HG03432 (cell line): ENCODE data around the gene BTBD18.

Experiments used
- ATAC-seq: cut with Tn5 transposase; IDR thresholded peaks from one replicate; pipeline ENCODE4 v1.9.1; 2021; ENCODE audit warnings: mild to moderate bottlenecking, moderate library complexity; ENCODE audit not compliant: unreplicated experiment

The BTBD18 gene, protein sequence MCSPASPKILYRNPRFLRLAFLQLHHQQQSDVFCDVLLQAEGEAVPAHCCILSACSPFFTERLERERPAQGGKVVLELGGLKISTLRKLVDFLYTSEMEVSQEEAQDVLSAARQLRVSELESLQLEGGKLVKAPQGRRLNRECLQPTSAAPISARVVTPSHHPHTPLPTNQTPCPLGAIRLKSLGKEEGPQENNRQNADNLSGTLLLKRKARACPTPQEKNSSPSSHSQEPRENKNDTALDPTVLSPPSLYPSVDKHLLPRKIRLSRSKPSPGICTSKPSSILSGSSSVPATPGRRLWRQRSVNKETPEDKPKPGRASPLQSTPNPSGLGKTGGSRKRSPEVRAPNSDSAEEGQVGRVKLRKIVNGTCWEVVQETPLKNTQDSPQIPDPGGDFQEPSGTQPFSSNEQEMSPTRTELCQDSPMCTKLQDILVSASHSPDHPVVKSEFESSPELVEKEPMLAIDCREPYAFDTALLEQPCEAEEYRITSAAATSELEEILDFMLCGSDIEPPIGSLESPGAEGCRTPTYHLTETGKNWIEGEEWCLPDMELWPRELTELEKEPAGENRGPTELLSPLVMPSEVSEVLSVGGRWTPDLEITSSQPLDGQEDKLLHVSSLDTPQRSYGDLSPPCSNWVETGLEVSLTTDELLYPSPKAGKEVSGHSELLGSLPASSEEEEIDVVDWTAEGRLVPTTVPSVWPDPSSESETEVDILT

DNA sequence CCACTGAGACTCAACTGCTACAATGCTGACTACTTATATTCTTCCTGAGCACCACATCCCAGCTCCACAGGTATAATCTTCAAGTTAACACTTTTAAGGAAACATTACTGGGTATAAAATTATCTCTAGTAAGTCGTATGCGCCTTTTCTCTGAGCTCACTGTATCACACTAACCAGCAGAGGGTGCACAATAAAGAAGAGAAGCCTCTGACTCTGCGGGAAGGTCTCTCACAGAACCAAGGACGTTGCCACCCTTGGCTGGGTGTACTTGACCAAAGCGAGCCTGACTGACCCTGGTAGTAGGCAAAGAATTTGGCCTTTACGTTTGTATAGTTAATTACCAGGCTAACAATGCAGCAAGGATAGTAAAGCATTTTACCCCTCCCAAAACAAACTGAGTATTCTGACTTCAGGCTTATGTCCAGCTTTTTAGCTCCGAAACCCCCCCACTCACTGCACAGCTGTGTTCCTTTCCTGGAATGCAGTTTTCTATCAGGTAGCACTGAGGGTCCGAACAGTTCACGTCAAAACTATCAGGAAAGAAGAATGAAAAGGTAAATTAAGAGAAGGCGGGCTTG, at the start of gene BTBD18:
Gene BTBD18, minus strand, starts transcription at position 144 of the 578 bp plus-strand sequence. CDS start 631 bp downstream, outside the sequence.
- peak; percentile 44 for ATAC-seq

DNA sequence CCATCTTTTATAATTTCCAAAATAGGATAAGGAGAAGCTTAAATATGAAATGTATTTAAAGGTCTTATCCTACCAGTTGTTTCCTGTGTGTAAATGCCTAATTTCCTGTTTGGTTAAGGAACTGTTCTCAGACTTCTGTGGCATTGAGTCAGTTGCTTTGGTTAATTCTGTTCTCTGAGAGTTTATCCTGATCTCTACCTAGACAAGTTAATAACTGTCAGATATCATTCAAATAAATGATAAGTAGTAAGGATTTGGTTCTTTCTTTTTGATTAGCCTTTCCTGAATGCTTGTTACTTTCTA, 49.5 kb upstream of the BTBD18 start:
- ATAC-seq = no peak

DNA sequence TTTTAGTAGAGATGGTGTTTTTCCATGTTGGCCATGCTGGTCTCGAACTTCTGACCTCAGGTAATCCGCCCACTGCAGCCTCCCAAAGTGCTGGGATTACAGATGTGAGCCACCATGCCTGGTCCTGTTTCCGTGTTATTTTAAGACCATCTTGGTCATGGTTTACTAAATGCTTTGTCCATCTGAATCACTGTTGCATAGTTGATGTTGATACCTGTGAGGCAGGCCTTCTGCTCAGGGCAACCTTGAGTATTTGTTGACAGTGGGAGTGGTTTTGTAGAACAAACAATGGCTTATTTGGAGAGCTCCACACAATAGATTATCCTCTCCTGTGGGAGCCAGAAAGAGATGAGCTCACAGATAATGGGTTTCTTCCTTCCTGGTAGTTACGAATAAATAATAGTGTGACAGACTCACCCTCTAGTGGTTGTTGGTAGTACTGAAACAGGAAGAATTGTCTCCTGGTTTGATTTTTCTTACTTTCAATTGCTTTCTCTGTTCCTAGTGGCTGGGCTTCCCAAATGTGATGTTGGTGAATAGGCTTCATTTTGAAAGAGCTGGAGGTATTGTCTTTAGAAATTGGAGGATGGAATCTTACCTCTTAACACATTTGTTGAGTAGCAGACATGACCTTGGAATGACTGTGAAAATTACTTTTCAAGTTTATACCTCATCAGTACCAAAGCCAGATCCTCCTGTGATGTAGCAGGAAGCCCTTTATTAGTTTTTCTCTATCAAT, 49.0 kb upstream of the BTBD18 start:
- ATAC-seq = peak; percentile 91

DNA sequence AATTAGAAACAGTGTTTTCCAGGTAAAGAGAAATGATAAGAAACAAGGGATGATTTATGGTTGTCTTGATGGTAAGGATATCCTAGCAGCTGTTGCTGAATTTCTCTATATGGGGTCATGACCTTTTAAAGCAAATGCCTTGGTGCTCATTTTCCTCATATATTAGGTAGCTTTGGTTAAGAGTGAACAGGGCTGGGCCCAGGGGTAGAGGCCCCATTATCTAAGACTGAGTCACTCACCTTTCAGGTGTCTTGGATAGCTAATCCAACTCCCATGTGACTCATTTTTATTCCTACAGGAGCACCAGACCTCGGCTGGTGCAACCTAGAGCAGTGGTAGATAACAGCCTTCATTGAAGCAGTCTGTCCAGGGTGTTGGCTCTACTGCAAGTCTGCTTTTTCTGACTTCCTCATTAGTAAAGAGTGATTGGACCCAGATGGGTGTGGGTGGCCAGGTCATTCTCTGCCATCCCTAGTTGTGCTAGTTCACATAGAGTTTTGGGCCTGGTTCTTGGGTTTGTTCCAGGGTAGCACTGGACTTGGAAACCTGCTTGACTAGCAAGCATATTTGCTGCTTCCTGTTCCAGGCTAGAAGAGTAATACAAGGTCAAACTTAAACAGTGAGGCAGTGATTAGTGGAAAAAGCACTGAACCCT, 47.4 kb upstream of the BTBD18 start:
- ATAC-seq = no peak

DNA sequence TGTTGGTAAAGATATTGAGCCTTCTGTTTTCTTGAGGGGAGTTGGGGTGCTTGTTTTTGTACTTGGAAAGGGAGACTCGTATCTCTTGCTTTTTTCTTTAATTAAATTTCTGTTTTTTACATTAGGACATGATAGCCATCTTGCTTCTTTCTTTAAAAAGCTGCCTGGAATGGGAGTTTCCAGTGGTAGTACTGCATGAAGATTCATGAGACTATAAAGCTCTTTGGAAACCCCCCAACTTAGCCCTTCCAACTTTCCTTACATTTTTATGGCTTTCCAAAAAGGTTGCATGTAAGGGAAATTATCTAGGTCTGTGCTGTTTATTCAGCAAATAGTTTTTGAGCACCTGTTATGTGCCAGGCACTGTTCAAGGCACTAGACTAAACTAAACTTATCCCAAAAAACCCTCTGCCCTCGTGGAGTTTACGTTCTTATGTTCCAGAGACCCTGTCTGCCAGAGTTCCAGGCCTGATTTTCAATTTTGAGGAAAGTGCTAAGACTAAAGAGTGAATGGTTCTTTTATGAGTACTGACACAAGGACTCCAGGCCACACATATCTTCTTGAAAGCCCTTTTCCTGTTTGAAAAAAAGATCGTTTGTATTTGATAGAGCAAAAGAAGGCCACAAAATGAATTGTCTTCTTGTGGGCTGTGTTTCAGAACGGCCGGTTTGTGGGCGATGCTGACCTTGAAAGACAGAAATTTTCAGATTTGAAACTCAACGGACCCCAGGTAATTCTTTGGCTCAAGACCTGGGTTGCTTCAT, 41.9 kb upstream of the BTBD18 start:
- no peak for ATAC-seq

DNA sequence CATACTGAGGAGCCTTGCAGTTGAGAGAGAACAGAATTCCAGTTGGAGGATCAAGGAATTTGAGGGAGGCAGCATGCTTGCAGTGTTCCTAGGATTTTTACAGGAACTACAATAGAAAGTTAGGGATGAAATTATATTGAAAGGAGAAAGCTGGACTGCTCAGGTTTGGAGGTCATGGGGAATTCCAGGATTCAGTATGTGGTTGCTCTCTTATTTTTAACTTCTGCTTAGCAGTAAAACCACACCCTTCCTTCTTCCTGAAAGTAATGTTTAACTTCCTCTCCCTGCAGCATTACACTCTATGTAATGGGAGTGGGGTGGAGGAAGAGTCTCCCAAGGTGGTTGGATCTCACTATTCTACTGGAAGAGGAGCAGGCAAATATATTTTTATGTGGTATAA, 41.3 kb upstream of the BTBD18 start:
- ATAC-seq = peak; percentile 31

DNA sequence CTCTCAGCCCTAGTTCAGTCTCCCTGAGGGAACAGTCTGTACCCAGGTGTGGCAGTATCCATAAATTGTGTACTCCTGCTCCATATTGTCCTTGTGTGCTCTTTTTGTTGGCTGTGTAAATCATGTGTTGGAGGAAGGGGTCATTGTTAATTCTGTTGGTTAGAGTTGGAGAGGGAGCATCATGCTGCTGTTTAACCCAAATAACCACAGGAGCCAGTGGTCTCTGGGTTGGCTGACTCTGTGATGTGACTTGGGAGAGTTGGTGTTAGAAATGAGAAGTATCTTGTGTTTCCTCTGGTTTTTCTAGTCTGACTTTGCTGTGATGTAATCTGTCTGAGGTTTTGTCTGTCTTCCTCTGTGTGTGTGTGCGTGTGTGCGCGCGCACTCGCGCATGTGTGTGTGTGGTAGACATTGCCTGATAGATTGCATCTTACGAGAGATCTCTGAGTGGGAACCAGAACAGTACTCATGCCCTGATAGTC, 40.5 kb upstream of the BTBD18 start:
- peak; percentile 82 for ATAC-seq

DNA sequence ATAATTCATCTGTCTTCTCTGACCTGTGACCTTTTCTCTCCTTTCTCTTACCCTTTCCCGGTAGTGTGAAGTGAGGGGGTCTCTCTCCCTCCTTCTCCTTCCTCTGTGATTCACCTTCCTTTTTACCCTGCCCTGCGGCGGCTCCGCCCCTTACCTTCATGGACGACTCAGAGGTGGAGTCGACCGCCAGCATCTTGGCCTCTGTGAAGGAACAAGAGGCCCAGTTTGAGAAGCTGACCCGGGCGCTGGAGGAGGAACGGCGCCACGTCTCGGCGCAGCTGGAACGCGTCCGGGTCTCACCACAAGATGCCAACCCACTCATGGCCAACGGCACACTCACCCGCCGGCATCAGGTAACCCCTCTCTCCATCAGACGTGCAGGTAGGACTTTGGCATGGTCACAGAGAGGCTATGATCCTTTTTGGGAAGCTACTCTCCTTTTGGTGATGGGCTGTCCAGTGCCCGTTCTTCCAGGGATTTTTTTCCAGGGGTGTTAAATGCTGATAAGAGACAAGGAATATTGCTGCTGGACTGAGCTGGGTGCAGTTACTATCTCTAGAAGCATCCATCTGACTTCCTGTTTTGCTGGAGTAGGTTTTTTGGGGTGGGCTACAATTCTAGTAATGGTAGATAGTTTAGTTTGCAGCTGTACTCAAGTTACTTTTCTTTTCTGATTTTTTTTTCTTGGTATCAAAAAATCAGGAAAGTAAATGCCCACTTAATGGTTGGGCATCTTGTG, 39.9 kb upstream of the BTBD18 start:
- no peak for ATAC-seq

DNA sequence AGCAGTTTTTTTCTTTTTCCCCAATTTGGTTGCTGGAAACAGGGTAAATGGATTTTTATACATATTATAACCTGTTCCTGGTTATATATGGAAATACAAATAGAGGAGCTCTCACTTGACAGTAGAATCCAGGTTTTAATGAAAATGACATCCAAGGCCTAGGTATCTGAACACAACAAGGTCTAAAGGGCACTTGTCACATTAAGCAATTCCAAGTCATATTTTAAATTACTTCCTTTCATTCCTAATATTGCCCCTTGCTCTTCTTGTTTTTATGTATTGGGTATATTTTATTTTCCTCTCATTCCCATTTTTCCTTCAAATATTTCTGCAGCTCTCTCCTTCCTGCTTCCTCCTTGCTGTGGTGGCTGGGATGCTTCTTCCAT, 37.1 kb upstream of the BTBD18 start:
- ATAC-seq = no peak

DNA sequence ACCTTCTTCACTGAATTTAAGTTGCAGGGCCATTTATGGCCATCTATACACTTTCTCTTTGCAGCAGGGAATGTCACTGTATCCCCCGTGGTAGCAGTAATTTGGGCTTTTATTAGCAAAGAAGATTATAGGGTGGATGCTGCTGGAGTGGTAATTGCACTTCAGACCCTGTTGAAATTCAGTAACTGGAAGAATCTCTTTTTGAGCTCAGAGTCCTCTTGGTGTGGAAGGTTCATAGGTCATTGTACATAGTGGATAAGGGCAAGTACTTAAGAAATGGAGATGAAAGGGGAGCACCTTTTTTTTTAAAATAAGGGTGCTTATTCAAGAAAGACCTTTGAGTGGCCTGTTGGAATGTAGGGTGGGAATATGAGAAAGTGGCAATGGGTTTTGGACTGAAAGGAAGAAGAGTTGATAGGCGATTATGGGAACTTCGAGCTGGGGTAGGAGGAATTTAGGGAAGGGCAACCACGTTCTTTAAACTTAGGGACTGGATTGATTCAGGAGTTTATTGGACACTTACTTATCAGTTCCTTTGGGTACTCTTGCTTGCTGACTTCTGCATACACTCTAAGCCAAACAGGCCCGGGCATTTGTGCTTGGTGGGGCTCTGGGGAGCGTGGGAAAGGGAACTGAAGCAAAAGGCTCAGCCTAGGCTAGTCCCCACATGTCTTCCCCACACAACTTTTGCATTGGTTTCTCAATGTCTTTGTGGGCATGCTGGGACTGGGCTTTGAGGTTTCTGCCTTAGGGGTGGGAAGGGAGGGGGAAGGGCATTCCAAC, 36.5 kb upstream of the BTBD18 start:
- peak; percentile 62 for ATAC-seq

DNA sequence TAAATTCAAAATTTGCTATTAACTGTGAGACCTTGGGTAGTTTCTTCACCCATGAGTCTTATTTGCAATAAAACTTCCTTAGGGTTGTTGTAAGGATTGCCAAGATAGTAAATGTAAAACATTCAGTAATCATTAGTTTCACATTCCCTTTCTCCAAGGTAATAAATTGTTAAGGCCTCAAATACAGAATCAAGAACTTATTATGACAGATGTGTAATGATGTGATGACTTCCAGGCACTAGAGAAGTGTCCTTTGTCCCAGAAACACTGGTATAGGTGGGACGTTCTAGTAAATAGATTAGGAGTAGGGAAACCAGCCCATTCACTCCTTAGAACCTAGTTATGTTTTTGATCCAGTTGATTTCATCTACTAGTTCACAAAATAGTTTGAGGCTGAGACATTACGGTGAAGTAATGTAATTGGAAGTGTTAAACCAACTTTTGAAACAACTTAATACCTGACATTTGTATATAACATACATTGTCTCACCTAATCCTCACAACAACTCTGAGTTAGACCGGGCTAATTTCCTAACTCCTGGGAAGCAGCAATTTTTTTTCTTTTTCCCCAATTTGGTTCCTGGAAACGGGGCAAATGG, 35.5 kb upstream of the BTBD18 start:
- ATAC-seq = no peak

DNA sequence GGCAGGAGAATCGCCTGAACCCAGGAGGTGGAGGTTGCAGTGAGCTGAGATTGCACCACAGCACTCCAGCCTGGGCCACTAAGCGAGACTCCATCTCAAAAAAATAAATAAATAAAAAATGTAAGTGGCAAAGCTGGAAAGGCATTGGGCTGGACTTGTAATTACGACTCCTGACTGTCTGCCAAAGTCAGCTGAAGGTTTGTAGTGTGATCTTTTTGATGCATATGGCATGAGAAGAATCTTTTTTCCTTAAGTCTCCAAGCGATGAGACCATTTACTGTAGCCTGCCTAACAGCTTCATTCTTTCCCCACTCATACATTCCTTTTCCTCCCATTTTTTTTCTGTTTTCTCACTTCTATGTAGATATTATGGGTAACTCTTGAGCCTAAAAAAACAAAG, 34.8 kb upstream of the BTBD18 start:
- no peak for ATAC-seq

DNA sequence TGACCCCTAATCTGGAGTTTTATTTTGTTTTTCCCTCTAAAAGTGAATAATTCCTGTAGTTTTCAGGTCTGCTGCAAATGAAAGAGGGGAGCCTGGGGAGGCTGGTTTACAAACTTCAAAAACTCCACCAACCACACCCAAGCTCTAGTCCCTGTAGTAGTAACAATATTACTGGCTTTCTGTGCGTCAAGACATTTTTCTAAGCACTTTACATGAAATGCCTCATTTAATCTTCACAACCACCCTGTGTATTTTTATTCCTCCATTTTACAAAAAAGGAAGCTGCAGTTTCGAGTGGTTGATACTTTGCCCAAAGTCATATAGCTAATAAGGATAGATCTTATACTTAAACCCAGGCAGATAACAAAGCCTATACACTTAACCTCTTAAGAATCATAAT, 33.5 kb upstream of the BTBD18 start:
- peak; percentile 53 for ATAC-seq

DNA sequence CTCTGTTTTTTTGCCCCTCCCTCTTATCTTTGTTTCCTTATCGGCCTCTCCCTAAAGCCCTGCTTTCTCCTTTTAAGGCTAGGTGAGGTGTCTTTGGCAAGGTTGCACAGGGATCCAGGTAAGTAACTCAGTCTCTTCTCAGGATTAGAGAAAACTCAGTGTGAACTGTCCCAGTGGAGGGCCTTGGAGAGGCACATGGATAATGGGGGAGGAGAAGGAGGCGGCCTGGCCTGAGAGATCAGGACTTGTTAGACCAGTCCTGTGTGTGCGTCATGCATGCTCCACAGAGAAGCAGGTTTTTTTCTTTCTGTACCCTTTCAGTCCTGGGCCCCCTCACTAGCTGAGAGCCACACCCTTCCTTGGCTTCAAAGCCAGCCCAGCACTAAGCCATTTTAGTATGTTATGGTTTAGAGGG, 29.9 kb upstream of the BTBD18 start:
- no peak for ATAC-seq

DNA sequence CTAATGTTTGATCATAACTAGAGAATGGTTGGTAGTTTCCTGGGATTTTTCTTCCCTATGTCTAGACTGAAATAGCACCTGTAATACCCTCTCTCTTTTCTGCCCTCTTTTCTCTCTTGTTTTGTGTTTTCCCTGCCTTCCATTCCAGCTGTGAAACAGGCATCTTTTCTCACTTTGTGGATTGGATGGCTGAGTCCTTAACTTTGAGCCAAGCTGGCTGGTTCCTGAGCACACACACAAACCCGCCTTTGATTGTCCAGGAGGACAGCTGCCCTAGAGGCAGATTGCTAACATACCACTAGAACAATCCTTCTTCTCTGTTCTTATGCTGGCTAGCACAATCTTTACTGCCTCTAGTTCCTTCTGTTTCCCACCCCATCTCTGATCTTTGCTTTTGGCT, 27.7 kb upstream of the BTBD18 start:
- ATAC-seq = no peak

DNA sequence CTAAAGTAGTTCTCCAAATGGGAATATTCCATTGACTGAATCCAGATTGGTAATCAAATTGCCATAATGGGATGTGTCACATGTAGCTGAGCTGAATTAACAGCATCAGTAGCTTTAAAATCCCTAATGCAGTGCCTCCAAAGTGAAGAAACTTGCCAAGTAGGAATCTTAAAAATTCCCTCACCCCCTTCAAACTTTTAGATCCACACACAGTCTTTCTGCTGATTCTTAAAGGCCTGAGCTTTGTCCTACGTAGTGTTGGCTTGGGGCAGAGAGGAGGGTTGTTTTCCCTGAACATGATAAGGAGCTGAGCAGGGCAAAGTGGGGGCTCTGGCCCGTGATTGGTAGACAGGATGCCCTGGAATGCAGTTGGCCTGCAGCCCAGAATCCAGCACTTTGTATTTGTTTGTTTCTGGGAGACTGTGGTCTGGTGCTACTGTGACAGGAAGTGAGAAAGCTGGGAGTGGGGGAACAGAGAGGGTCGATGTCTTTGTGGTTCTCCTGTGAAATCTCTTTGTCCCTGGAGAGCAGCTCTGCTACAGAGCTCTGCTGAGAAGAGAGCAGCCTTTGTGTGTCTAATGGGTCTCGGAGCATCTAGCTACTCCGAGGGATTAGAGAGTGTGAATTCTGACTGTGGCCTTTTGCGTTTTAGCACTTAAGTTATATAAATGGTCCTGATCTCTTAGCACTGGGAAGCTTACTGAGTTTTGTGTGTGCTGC, 26.9 kb upstream of the BTBD18 start:
- peak; percentile 41 for ATAC-seq

DNA sequence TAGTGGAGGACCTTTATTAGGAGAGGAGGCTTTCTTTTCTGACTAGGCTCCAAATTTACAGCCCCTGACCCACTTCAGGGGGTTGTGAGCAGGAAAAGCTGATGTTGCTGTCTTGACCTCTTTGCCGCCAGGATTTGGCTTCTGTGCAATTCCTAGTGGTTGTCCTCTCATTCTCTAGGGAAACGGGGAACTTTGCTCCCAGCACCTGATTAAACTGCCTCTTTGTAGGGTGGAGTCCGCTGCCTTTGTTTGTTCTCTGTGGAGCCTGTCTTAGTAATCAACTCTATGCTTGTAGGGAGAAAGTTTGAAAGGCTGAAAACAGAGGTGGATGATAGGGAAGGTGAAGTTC, 26.3 kb upstream of the BTBD18 start:
- no peak for ATAC-seq
